CD4-positive, alpha-beta T cell treated with Interleukin-6 at 100 ng/mL for 8 hours (primary cell): ENCODE data around the gene GHR.
"Not testable (repeated sequence)": the region's sequence is repeated elsewhere in the genome, so short reads cannot be mapped to it uniquely, and the experiment has no call there.

Experiments
- DNase-seq: peaks from one replicate; pipeline ENCODE4 v3.0.0-alpha.2; 2020; ENCODE audit warnings: mixed read lengths, low spot score

Gene GHR

DNA sequence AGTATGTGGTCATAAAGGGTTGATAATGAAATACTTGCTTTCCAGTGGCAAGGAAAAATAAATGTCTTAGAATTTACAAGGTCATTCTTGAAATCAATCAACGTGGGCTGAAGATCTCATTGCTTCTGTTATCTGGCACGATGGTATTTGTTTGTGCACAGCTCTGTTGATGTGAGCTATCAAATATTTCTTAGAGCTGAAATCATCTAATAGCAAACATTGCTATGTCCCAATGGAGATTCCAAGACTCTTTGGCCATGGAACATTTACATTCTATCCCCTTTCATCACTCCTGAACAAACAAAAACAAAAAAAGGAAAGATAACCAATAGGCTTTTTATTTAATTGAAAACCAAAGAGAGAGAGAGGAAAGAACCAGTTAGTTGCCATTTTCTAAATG lies 221.9 kb downstream of the GHR start:
- DNase-seq = no peak

GRCh38 chr5:42648036-42648435 lies 224.8 kb downstream of the GHR start:
- no peak for DNase-seq

DNA sequence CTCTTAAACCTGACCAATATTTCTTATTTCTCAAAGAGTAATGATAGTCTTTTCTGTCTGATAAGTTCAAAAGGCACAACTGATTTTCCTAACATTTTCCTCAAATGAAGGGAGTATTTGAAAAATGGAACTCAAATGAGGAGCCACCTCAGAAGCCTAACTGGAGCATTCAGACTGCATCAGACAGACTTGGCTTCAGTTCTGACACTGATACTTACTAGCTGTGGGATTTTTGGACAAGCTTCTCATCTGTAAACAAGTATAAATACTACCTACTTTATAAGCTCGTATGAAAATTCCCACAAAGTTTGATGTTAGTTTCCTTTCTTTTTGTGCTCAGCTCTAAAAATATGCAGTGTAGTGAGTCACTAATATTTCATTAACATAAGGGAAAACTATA lies 225.7 kb downstream of the GHR start:
- no peak for DNase-seq

DNA sequence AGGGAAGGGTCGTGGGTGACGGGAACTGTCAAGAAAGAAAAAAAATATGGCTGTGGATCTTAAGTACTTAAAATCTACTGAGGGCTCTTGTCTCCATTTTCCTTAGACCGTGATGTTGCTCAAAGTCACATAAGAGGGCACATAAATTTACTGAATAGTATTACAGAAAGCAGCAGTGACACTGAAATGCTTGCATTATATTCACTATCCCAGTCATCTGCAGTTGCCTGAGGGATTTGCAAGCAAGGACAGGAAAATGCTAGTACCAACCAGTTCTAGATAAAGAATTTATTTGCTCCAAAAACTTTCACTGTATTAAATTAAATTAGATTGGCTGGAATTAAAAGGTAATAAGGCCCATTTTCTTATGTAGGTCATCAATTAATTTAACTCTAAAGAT lies 226.8 kb downstream of the GHR start:
- DNase-seq = no peak

DNA sequence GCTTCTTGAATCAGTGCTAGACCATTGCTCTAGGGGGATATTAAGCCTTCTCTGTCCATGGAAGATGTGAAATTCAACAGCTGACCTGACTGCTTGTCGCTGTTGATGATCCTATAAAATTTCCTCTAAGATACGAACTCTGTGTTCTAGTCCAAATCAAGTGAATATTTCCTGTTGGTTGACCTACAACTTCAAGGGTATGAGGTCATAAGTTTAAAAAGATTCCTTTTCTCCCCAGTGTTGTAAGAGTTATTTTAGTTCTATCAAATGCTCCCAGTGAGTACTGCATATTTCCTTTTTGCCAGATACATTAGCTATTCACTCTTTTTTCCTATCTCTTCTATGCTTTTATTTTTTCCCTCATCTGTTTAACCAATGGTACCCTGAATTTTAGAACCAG lies 230.5 kb downstream of the GHR start:
- no peak for DNase-seq

DNA sequence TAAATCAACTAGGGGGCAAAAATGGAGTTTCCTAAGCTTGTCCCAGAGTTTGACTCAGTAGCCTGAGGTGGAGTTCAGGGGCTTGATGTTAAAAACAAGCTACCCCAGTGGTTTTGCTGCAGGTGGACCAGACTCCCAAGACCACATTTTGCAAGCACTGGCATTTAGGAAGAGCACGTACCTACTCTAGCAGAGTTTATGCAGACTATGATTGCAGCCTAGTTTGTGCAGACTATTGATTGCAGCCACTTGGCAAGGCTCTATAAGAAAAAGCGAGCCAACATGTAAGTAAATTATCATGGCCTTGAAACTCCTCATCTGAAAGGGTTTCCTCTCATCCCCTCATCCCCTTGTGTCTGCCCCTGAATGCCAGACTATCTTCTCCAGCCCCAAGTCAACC lies 231.4 kb downstream of the GHR start:
- DNase-seq = no peak

DNA sequence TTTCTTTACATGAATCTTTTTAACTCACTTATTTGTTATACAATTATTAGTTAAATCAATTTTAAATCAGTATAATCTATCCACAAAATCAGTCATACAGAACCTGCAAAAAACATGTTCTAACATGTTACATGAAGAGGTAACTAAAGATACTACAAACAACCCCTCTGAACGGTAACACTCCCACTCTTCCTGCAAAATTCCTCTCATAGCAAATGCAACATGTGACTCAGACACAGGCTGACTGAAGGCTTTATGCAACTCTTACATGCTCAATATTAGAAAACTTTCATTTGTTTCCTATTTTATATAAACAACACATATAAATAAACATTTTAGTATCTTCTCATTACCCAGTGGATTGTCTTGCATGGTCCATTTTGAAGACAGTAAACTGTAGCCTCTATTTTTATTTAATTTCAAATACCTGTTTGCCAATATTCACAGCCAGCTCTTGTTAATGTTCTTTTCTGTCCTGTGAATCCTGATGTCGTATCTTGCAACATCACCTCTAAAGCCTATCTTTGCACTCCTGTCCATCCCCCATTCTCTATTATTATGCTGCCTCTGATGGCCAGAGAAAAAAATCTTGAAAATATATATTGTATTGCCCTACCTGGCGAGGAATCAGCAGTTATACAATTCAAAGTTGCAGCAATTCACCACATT lies 232.9 kb downstream of the GHR start:
- no peak for DNase-seq

DNA sequence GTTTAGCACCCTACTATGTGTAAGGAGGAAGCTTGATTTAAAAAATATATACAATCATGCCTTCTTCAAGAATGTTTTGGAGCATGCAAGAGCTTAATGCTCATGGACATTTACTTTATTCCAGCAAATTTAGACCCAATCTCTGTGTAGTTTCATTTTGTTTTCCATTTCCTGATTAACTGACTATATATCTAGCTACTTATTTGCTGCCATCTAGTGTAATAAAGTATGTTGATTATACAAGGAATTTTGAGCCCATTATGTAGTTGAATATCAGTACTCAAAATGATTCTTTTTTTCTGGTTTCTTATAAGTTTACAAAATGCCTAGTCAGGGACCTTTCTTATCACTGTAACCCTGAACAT lies 233.4 kb downstream of the GHR start:
- no peak for DNase-seq

DNA sequence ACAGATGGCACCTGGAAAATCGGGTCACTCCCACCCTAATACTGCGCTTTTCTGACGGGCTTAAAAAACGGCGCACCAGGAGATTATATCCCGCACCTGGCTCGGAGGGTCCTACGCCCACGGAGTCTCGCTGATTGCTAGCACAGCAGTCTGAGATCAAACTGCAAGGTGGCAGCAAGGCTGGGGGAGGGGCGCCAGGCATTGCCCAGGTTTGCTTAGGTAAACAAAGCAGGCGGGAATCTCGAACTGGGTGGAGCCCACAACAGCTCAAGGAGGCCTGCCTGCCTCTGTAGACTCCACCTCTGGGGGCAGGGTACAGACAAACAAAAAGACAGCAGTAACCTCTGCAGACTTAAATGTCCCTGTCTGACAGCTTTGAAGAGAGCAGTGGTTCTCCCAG lies 236.6 kb downstream of the GHR start:
- DNase-seq = not testable (repeated sequence)

DNA sequence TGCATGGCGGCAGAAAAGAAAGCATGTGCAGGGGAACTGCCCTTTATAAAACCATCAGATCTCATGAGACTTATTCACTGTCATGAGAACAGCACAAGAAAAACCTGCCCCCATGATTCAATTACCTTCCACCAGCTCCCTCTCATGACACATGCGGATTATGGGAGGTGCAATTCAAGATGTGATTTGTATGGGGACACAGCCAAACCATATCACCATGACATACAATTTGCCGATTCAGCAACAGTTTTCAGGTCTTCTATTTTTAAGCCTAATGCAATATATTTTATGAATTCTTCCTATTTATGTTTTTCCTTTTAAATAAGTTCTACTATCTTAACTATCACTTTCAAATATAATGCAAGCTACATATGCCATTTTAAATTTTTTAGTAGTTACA lies 242.6 kb downstream of the GHR start:
- DNase-seq = no peak

DNA sequence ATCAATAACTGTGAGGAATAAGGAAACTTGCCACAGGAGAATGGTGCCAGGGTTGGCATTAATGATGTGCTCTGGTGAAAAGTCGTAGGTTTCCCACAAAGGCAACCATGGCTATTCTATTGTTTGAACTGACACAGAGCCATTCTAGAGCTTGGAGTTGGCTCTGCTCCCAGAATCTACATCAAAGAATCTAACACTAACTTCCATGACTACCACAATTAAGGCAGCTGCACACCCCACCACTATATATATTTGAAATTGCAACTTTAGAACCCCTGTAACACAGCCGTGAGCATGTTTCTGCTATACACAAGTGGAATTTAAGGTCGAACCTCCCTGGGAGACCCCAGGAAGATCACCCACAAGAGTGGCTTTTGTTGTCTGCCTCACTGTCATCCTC lies 243.6 kb downstream of the GHR start:
- DNase-seq = no peak

- no peak for DNase-seq
These were observed 245.0 kb downstream of the GHR start for GRCh38 chr5:42668254-42668653.

DNA sequence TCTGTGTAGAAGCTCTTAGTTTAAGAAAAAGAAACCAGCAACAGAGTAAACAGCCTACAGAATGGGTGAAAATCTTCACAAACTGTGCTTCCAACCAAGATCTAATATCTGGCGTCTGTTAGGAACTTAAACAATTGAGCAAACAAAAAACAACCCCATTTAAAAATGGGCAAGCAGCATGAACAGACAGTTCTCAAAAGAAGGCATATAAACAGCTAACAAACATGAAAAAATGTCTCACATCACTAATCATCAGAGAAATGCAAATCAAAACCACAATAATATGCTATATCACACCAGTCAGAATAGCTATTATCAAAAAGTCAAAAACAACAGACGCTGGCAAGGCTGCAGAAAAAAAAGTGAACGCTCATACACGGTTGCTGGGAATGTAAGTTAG lies 249.7 kb downstream of the GHR start:
- no peak for DNase-seq

- DNase-seq = no peak
These were observed 252.4 kb downstream of the GHR start for GRCh38 chr5:42675602-42676001.

DNA sequence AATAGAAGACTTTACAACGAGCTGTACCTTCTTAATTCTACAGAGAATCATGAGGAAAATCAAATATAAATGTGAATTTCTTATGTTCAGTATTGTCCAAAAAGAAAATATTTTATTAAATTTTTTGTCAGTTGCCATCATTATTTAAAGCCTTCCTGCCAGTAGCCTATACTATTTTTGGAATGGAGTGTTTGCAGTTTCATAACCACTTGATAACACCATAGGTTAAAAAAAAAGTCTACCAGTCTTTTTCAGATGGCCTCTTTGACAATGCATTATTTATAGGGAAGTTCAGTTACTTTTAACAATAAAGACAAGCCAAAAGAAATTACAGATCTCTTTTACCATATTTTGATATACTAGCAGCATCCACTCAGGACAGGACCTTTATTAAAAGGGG lies 253.1 kb downstream of the GHR start:
- DNase-seq = no peak

- no peak for DNase-seq
These were observed 254.1 kb downstream of the GHR start for GRCh38 chr5:42677156-42677842.

- DNase-seq = no peak
These were observed 256.8 kb downstream of the GHR start for GRCh38 chr5:42680046-42680445.

- DNase-seq = not testable (repeated sequence)
These were observed 261.8 kb downstream of the GHR start for GRCh38 chr5:42685078-42685477.

DNA sequence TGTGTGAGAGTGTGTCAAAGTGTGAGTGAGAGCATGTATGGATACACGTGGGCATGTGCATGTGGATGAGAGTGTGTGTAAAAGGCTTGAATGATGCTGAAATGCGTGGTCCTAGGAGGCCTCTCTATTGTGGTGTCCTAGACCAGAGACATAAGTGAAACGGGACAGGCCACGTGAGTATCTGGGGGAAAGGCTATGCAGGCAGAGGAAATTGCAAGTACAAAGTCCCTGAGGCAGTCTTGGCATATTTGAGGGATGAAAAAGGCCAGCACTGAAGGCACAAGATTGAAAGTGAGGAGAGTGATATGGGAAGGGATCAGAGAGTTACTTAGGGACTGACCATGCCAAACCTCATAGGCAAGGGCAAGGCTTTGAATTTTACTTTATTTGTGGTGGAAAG lies 266.2 kb downstream of the GHR start:
- no peak for DNase-seq

DNA sequence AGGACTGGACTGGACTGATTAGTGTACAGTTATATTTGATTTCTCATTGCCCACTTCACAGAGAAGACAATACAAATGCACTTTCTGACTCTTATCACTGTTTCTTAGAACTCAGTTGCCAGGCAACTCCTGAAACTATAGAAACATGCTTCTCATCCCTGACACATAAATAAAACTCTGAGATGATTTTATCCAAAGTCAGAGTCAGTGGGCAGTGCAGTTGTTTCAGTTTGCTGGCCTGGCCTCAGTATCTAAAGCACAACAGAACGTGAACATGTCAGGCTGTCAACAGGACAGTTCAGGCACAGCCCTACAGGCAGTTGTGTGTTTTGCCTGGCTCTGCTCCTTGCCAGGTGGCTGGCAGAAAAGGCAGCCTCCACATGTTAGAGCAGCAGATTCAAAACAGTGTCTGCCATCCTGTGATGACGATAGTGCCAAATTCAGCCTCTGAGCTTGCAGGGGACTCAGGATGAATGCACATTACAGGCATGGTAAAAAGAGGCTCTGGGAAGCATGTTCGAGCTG lies 268.2 kb downstream of the GHR start:
- no peak for DNase-seq

DNA sequence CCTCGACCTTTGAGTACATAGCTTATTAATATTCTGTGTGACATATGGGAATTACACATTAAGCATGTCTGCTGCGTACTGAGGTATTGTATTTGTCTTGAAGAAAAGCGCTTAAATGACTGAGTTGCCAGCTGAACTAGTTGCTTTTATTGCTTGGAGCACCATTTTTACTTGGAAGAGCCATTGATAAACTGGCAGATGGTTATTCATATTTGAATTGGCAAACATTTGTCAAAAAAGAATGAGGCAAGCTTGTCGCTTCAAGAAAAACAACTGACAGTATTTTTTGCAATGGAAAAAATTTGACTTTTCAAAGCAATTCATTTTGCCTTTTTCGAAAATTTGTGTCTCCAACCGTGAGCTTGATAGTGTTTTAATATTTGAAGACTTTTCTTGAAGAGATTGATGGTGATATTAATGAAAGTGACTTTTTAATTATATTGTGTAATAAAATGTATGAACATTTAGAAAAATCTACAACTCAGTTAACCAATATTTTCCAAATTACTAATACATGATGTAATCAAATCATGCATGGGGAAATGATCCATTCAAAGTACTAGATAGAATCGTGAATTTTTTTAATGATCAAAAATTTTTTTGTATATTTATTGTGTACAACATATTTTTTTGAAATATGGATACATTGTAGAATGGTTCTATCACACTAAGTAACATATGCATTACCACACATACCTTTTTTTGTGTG lies 278.3 kb downstream of the GHR start:
- DNase-seq = no peak

DNA sequence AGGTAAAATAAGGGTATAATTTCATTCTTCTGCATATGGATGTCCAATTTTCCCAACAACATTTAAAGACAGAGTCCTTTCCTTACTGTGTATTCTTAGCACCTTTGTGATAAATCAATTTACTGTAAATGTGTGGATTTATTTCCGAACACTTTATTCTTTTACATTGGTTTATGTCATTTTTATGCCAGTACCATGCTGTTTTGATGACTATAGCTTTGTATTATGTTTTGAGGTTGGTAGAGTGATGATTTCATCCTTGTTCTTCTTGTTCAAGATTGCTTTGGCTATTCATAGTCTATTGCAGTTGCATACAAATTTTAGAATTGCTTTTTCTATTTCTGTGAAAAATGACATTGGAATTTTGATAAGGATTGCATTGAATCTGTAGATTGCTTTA lies 280.0 kb downstream of the GHR start:
- DNase-seq = no peak

DNA sequence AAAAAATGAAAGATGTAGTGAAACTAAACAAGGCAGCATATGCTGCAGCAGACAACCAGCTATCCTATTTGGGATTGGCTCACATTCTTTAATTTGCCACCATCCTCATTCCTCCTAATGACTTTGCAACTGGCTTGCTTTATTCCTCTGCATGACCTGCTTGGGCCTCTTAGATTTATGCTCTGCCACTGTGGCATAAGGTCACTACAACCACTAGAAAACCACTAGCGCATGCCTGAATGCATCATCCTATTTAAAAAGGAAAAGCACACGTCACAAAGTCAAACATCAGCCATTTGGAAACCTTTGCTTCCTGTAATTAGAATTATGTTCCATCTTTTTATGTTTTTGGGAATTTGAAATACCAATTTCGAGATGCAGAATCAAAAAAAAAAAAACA lies 292.5 kb downstream of the GHR start:
- DNase-seq = no peak
